ENCODE data around the gene CD300LB.

The CD300LB gene

GRCh38 chr17:74526681-74527080, 4.6 kb downstream of the CD300LB start:
- no peak overlapping the region for H3K4me3 ChIP-seq (replicated peaks; ENCODE audit: low read depth, low read length)
- no peak for DNase-seq (ENCODE audit: extremely low read depth, low read depth)
- TF ChIP-seq, protein P1, sequence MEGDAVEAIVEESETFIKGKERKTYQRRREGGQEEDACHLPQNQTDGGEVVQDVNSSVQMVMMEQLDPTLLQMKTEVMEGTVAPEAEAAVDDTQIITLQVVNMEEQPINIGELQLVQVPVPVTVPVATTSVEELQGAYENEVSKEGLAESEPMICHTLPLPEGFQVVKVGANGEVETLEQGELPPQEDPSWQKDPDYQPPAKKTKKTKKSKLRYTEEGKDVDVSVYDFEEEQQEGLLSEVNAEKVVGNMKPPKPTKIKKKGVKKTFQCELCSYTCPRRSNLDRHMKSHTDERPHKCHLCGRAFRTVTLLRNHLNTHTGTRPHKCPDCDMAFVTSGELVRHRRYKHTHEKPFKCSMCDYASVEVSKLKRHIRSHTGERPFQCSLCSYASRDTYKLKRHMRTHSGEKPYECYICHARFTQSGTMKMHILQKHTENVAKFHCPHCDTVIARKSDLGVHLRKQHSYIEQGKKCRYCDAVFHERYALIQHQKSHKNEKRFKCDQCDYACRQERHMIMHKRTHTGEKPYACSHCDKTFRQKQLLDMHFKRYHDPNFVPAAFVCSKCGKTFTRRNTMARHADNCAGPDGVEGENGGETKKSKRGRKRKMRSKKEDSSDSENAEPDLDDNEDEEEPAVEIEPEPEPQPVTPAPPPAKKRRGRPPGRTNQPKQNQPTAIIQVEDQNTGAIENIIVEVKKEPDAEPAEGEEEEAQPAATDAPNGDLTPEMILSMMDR (IDR thresholded peaks at IDR 0.05; ENCODE audit: low read depth, low read length, missing control alignments), result no peak

GRCh38 chr17:74525781-74526288, 5.4 kb downstream of the CD300LB start:
- no peak overlapping the region for H3K4me3 ChIP-seq (replicated peaks; ENCODE audit: low read depth, low read length)
- DNase-seq (ENCODE audit: extremely low read depth, low read depth), result no peak
- TF ChIP-seq, protein P1 (IDR thresholded peaks at IDR 0.05; ENCODE audit: low read depth, low read length, missing control alignments), result no peak

GRCh38 chr17:74525465-74525725, 5.9 kb downstream of the CD300LB start:
- no peak overlapping the region for H3K4me3 ChIP-seq (replicated peaks; ENCODE audit: low read depth, low read length)
- no peak for DNase-seq (ENCODE audit: extremely low read depth, low read depth)
- TF ChIP-seq, protein P1 (IDR thresholded peaks at IDR 0.05; ENCODE audit: low read depth, low read length, missing control alignments), result no peak

- DNase-seq (ENCODE audit: extremely low read depth, low read depth), result no peak
- H3K4me3 ChIP-seq (replicated peaks; ENCODE audit: low read depth, low read length), result no peak overlapping the region
- TF ChIP-seq, protein P1 (IDR thresholded peaks at IDR 0.05; ENCODE audit: low read depth, low read length, missing control alignments), result no peak
Observed at GRCh38 chr17:74524653-74525464, 6.4 kb downstream of the CD300LB start.

GRCh38 chr17:74523308-74523707, 8.0 kb downstream of the CD300LB start:
- no peak overlapping the region for H3K4me3 ChIP-seq (replicated peaks; ENCODE audit: low read depth, low read length)
- TF ChIP-seq, protein P1 (IDR thresholded peaks at IDR 0.05; ENCODE audit: low read depth, low read length, missing control alignments), result no peak
- DNase-seq (ENCODE audit: extremely low read depth, low read depth), result no peak

GRCh38 chr17:74522381-74523105, 8.7 kb downstream of the CD300LB start:
- no peak for DNase-seq (ENCODE audit: extremely low read depth, low read depth)
- TF ChIP-seq, protein P1 (IDR thresholded peaks at IDR 0.05; ENCODE audit: low read depth, low read length, missing control alignments), result no peak
- no peak overlapping the region for H3K4me3 ChIP-seq (replicated peaks; ENCODE audit: low read depth, low read length)
